G401.6 (cell line): ENCODE data around the gene SWSAP1.

Experiments
- FAIRE-seq: peaks from 2 replicates; lab custom pipeline; 2012; peaks lifted over from hg19 to GRCh38; lab: Jason Lieb, UNC

SWSAP1 gene

DNA sequence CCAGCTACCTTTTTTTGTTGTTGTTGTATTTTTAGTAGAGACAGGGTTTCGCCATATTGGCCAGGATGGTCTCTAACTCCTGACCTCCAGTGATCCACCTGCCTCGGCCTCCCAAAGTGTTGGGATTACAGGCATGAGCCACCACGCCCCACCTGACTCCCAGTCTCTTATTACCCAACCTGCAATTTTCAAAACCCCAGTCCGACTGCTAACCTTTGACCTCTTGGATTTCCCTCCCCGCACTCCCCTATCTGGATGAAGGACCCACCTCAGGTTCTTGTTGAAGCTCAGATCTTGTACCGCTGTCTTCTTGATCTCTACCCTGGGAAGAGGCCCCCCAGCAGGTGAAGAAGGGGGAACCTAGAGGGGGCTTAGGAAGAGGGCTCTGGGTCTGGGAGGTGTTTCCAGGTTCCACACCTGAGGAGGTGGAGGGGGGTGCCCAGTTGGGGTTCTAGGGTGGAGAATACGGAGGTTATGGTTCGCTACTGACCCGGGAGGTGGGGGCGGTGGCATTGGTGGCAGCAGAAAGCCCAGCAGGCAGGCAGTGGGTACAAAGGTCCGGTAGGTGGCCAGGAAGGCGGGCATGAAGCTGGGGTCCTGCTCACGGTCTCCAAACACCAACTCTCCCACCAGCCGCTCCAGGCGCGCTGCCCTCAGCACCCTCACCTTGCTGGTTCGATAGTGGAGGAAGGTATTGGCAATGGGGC, 42.0 kb downstream of the SWSAP1 start:
- FAIRE-seq, result no peak

GRCh38 chr19:11418094-11418548, 43.7 kb downstream of the SWSAP1 start:
- FAIRE-seq, result no peak

- no peak for FAIRE-seq
These were observed 44.4 kb downstream of the SWSAP1 start, which contains the start of gene RGL3 for GRCh38 chr19:11418549-11419506. RGL3 (minus strand) TSS chr19:11419314; CDS start chr19:11419278, 36 bp downstream.

DNA sequence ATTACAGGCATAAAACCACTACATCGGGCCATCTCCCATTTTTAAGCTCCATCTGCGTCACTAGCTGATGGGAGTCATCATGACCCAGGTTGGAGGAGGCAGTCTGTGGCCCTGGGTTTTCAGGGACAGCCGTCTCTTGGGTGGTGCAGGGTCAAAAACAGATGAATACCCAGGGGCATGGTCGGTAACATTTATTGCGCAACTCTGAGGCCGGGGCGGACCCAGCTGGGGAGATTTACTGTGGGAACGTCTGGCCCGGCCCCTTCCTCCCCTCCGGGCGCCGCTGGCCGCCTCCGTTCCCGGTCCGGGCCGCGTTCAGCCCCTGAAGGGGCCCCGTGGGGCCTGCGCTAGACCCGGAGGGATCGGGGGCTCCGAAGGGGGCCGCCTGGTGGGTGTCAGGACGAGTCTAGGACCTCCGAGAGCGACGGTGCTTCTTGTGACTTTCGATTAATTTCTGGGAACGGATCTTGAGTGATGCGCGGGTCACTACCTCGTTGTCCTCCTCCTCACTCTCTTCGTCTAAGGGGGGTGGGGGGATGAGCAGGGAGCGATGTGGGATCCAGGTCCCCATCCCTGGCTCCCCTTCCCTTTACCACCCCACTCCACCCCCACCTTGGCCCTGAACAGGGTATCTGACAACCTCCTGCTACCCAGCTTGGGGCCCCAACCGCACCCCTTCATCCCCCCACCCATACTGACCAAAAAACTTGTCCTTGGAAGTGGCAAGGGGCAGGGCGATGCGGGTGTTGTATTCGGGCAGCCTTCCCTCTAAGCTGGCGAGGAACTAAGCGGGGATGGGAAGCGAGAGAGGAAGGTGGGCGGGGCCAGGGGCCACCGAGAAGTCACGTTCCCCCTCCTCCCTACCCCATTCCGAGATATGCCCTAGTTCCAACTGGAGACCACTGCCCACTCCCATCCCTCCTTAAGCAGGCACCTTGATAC, 46.2 kb downstream of the SWSAP1 start:
- no peak for FAIRE-seq

DNA sequence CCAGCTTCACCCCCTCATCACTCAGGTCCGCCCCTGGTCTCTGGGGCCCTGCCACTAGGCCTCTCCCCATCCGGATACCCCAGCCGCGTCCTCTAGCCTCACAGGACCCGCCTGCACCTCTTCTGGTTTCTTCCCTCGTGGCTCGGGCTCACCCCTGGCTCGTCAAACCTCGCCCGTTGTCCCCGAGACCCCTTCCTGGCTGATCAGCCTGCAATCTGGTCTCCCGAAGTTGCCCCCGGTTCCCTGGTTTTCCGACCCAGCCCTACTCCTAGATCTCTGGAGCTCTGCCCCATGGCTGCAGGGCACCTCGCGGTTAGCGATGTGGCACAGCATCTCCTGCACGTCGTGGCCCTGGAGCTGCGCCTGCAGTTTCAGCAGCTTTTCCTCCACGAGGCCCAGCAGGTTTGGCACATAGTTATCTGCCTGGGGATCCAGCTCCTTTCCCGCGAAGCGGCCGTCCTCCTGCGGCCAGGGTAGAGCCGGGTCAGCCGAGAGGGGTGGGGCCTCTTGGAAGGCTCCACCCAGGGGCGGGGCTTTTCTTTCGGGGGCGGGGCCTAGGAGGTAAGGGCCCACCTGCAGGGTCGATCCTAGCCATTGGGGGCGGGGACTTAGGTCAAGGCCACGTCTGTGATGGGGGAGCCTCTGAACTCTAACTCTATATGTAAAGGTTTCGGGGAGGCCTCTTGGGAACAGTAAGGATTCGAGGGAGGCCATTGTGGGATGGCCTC, 47.1 kb downstream of the SWSAP1 start:
- no peak for FAIRE-seq

DNA sequence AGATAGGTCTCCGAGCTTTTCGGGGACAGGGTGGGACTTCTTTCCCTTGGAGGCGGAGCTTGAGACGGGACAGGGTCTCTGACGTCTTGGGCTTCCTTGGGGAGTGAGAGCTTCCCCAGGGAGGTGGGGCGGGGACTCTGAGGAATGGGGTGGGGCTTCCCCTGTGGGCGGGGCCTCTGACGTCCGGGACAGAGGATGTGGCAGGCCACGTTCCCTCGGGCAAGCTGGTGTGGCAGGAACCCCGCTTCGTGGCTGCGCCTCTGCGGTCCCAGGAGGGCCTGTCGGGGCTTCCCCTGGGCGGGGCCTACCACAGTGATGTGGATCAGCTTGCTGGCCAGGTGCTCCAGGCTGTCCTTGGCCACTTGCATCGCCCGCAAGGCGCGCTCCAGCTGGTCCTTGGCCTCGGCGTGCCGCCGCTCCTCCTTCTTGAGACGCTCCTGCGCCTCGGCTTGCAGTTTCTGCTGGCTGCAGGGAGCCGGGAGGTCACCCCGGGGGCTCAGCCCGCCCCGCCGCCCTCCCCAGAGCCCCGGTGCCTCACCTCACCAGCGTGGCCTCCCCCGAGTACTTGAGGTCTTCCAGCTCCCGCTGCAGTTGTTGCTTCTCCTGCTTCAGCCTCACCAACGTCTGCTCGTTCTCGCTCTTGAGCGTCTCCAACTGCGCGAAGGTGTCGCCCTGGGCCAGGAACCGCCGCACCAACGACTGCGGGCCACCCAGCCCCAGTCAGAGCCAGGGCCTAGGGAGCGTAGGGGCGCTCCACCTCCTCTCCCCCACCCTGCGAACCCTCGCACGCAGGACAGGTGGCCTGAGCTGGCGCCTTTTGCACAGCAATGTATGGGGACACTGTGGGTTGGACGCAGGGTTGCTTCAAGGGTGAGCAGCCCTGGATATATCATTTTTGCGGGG, 47.9 kb downstream of the SWSAP1 start:
- FAIRE-seq, result no peak

DNA sequence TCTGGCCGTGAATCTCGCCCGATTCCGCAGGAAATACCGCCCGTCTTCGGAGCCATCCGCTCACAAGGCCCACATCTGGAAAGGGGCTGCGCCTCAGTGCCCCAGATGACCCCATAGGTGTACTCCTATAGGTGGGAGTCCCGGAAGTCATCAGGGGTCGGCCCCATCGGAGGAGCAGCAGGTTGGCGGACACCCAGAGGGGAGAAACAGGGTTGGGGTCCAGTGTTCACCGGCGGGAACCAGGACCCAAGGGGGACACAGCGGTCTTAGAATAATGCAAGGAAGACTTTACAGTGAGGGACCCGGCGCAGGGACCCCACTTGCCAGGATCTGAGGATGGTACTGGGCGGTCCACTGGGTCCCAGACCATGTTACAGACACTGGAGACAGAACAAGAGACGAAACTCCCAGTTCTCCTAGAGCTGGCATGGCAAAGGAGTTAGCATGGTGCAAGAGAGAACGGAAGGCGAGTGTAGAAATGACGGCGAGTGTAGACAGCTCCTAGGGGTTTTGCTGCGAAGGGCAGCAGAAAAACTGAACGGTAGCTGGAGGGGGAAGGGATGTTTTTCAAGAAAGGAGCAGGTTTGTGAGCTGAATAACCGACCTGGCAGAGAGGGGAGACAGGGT, 48.8 kb downstream of the SWSAP1 start:
- no peak for FAIRE-seq

GRCh38 chr19:11423791-11424181, 49.3 kb downstream of the SWSAP1 start:
- no peak for FAIRE-seq
